HepG2 (cell line): Measurements from ENCODE around the gene ANO6. TPM values are rescaled to one million over a fixed set of nuclear protein-coding genes. Genes with fewer than 3 reads are reported as not detected.

Source experiments
- ATAC-seq: fragments of 200-7000 bp; cut with Tn5 transposase; 3 replicates; pipeline ENCODE4 v1.9.1; 2020; ENCODE audit warnings: mild to moderate bottlenecking, moderate library complexity
- BruUV-seq: library from RNA; stranded (reverse); fragments of 400-500 nt; replicated peaks from 2 replicates; lab custom pipeline; 2021; lab: Mats Ljungman, UMichigan
- CTCF ChIA-PET: fragments of 300-600 bp; formaldehyde crosslinking; extraction: SDS; loops from one replicate; lab custom pipeline; 2021; ENCODE audit warnings: low total read pairs, inconsistent platforms, low intra/inter-chr PET ratio; lab: Yijun Ruan, JAX
- POLR2A ChIA-PET: fragments of 350-600 bp; sonication (Branson Sonifier 250); formaldehyde crosslinking; loops from one replicate; lab custom pipeline; 2020; ENCODE audit warnings: antibody characterized with exemption, inconsistent platforms; lab: Yijun Ruan, JAX
- DNase-seq: peaks from one replicate; pipeline ENCODE4 v3.0.0-alpha.2; 2015; ENCODE audit warnings: low spot score
- FAIRE-seq: peaks from 3 replicates; lab custom pipeline; 2011; peaks lifted over from hg19 to GRCh38; lab: Jason Lieb, UNC
- H2AFZ ChIP-seq: one replicate; pipeline ENCODE4 v1.6.1; 2011; ENCODE audit warnings: low read length, inconsistent platforms
- H3K27ac ChIP-seq: fragments of 300-600 bp; 3 replicates; pipeline ENCODE4 v1.8.0; 2011; ENCODE audit warnings: mixed run types, mild to moderate bottlenecking, mixed read lengths, low read length, inconsistent platforms; ENCODE audit not compliant: insufficient read depth; ENCODE audit errors: extremely low read length
- H3K27me3 ChIP-seq, 2 experiments: fragments of 200-600 bp in 1 of 2; 2 replicates in 1 of 2; 3 replicates in 1 of 2; pipeline versions ENCODE4 v1.6.0 to v1.8.0; 2011; ENCODE audit warnings: low read length in 2 of 2, mild to moderate bottlenecking in 2 of 2, moderate library complexity in 2 of 2, inconsistent platforms in 1 of 2; ENCODE audit not compliant: insufficient read depth in 2 of 2, control insufficient read depth in 1 of 2
- H3K36me3 ChIP-seq, 2 experiments: fragments of 200-600 bp in 1 of 2; replicated peaks in 1 of 2; 2 replicates in 1 of 2; 3 replicates in 1 of 2; pipeline versions ENCODE4 v1.5.1 to v1.8.0; 2011; ENCODE audit warnings: low read length in 2 of 2, inconsistent platforms in 1 of 2; ENCODE audit not compliant: insufficient read depth in 2 of 2, control insufficient read depth in 1 of 2
- H3K4me1 ChIP-seq: 2 replicates; pipeline ENCODE4 v1.5.1; 2012; ENCODE audit warnings: low read length, inconsistent platforms; ENCODE audit not compliant: insufficient read depth
- H3K4me2 ChIP-seq: 2 replicates; pipeline ENCODE4 v1.6.0; 2011; ENCODE audit warnings: low read depth, low read length, inconsistent platforms
- H3K4me3 ChIP-seq, 3 experiments: fragments of 200-600 bp in 1 of 3; sonication (generic), shearing (Covaris generic) in 1 of 3; replicated peaks in 1 of 3; 2 replicates each; pipeline ENCODE4 v1.5.1; 2011 to 2016; ENCODE audit warnings: low read length in 3 of 3, inconsistent platforms in 2 of 3, low read depth in 2 of 3, mild to moderate bottlenecking in 2 of 3, control low read depth in 1 of 3, mixed read lengths in 1 of 3; ENCODE audit not compliant: insufficient read depth in 1 of 3
- H3K79me2 ChIP-seq: one replicate; pipeline ENCODE4 v1.6.1; 2011; ENCODE audit warnings: low read length, inconsistent platforms; ENCODE audit not compliant: insufficient read depth
- H3K9ac ChIP-seq: 2 replicates; pipeline ENCODE4 v1.6.0; 2011; ENCODE audit warnings: mild to moderate bottlenecking, low read depth, low read length, inconsistent platforms; ENCODE audit not compliant: insufficient read depth
- H3K9me3 ChIP-seq: 2 replicates; pipeline ENCODE4 v1.5.1; 2012; ENCODE audit warnings: mild to moderate bottlenecking, low read length
- H4K20me1 ChIP-seq: 2 replicates; pipeline ENCODE4 v1.6.0; 2011; ENCODE audit warnings: inconsistent platforms, mild to moderate bottlenecking, low read length, moderate library complexity; ENCODE audit not compliant: insufficient read depth
- E2F1 ChIP-seq: sonication (generic); formaldehyde crosslinking; IDR thresholded peaks from 2 replicates; pipeline ENCODE4 v1.5.0; 2020; ENCODE audit warnings: missing genetic modification reagents
- HMG20A ChIP-seq: IDR thresholded peaks from 2 replicates; pipeline ENCODE4 v1.6.1; 2016; ENCODE audit warnings: borderline replicate concordance
- NCOR1 ChIP-seq: fragments of 200-600 bp; sonication (generic); IDR thresholded peaks from 2 replicates; pipeline ENCODE4 v1.7.0; 2017; ENCODE audit warnings: antibody characterized with exemption, low read length, borderline replicate concordance
- NFATC3 ChIP-seq: sonication (generic); formaldehyde crosslinking; IDR thresholded peaks from 2 replicates; pipeline ENCODE4 v1.5.1; 2020; ENCODE audit warnings: mild to moderate bottlenecking, missing genetic modification reagents
- RAD21 ChIP-seq: fragments of 450-650 bp; formaldehyde crosslinking; IDR thresholded peaks from 2 replicates; pipeline ENCODE4 v1.5.0; 2020; ENCODE audit warnings: mild to moderate bottlenecking
- RFX5 ChIP-seq: IDR thresholded peaks from 2 replicates; pipeline ENCODE4 v1.6.1; 2011; ENCODE audit warnings: low read depth, low read length, improper control_type of control experiment
- ZBTB7B ChIP-seq: sonication (generic); formaldehyde crosslinking; IDR thresholded peaks from 2 replicates; pipeline ENCODE4 v1.4.0; 2020; ENCODE audit warnings: missing genetic modification reagents
- ZNF136 ChIP-seq: sonication (generic); formaldehyde crosslinking; IDR thresholded peaks from 2 replicates; pipeline ENCODE4 v1.8.1; 2022; ENCODE audit warnings: low read depth, mild to moderate bottlenecking, moderate library complexity, missing genetic modification reagents
- ZNF317 ChIP-seq: sonication (generic); formaldehyde crosslinking; IDR thresholded peaks from 2 replicates; pipeline ENCODE4 v1.5.0; 2020; ENCODE audit warnings: mild to moderate bottlenecking, missing genetic modification reagents
- in situ Hi-C: cut with HindIII; loops from 2 replicates; pipeline ENCODE4 v1.10.0; 2017; ENCODE audit warnings: low pct_unique_long_range_greater_than_20kb; ENCODE audit not compliant: extremely low pct_ligation_motif_present
- intact Hi-C: fragments of 100-400 bp; cut with micrococcal nuclease; formaldehyde crosslinking; loops from one replicate; pipeline ENCODE4 v1.10.0; 2022; ENCODE audit not compliant: unreplicated experiment
- polyA plus RNA-seq, 8 experiments: library from polyadenylated mRNA; depleted of rRNA in 3 of 8; stranded (reverse) in 7 of 8; unstranded in 1 of 8; fragments of >200 nt; fragmentation: Illumina TruSeq in 4 of 8; extraction: Trizol in 4 of 8; gene quantifications; 2 replicates each; pipeline versions ENCODE4 v1.2.1 to v1.2.3, GENCODE V29; 2011 to 2016; ENCODE audit warnings: low read depth in 4 of 8, missing spikeins in 1 of 8, mixed read lengths in 1 of 8; ENCODE audit not compliant: insufficient read depth in 1 of 8
- total RNA-seq, 5 experiments: library from RNA; depleted of rRNA; stranded (reverse); fragments of >200 nt; fragmentation: Illumina TruSeq; extraction: Trizol; gene quantifications; 2 replicates each; pipeline ENCODE4 v1.2.3, GENCODE V29; 2016; ENCODE audit warnings: low read depth in 1 of 5

The ANO6 gene
- total and polyA plus RNA-seq, 2 of the 13 experiments (the other 11 are each of a cell fraction or from before 2014, with no cell fraction given): 37.8 to 57.1 TPM

- Histone ChIP-seq H3K4me2 (no peak overlapping the region), H3K9me3 (peaks cover 17% of the 10 kb centered on the region), H3K79me2 (no peaks in the 10 kb centered on the region), H3K36me3 (peaks cover 4 to 9% of the 10 kb centered on the region in 2 experiments; a peak in 4 of 5 replicates), H3K27me3 (no peaks in the 10 kb centered on the region; a peak in 1 of 5 replicates), H3K4me3 (no peak overlapping the region), H2AFZ (no peak overlapping the region), H3K4me1 (no peaks in the 10 kb centered on the region), H4K20me1 (no peaks in the 10 kb centered on the region), H3K27ac (no peak overlapping the region), H3K9ac (no peak overlapping the region)
- ATAC-seq (no peak), FAIRE-seq (no peak), DNase-seq (no peak)
- no TSS peak for BruUV-seq
- ChIA-PET POLR2A (no interaction called here), CTCF (no interaction called here)
- in situ Hi-C loops: no loop called here
- TF ChIP-seq RFX5: no peak
- 0 out of 2 replicates have a peak, but pooled peaks have one; percentile 34 for TF ChIP-seq ZNF317 (CRISPR knock-in tag)
- no peak for TF ChIP-seq NFATC3 (CRISPR knock-in tag)
- no peak for TF ChIP-seq ZBTB7B (CRISPR knock-in tag)
- no peak for TF ChIP-seq HMG20A (CRISPR knock-in tag)
- no peak for TF ChIP-seq RAD21
- no peak for TF ChIP-seq NCOR1
- TF ChIP-seq ZNF136 (CRISPR knock-in tag): 0 out of 2 replicates have a peak, but pooled peaks have one; percentile 67
- TF ChIP-seq E2F1 (CRISPR knock-in tag): no peak
- TF ChIP-seq, all 625 proteins: peak for 2
- intact Hi-C loops: no loop called here
These were observed 148.0 kb downstream of the ANO6 start for GRCh38 chr12:45363903-45364302.
